ENCODE measurements around the gene RBP7.

RBP7 gene

DNA sequence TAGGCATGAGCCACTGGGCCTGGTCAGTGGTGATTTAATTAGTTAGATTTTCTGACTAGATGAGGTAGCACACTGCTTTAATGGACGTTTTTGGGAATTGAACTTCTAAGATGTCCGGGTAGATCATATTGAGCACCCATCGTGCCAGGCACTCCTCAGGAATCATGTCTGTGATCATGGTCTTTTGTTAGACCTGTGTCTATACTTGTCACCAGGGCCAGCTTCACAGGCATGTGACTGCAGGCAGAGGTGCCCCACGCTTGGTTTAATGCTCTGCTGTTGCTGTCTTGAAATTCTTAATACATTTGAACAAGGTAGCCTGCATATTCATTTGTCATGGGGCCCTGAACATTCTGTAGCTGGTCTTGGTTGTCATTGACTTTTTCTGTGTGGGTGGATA, 55.3 kb downstream of the RBP7 start:
- Histone ChIP-seq H3K4me3 (ENCODE audit: low read depth, low read length) (no peak overlapping the region), H3K27me3 (ENCODE audit: insufficient read depth, low read length) (no peaks in the 10 kb centered on the region), H2AFZ (ENCODE audit: low read length, unreplicated experiment) (no peak overlapping the region), H3K36me3 (ENCODE audit: insufficient read depth, low read length) (no peaks in the 10 kb centered on the region), H3K27ac (ENCODE audit: low read depth, low read length) (no peak overlapping the region), H3K4me1 (ENCODE audit: control insufficient read depth, insufficient read depth, low read length, unreplicated experiment) (peaks cover 13% of the 10 kb centered on the region), H3K79me2 (ENCODE audit: control insufficient read depth, insufficient read depth, low read length, unreplicated experiment) (peaks cover 32% of the 10 kb centered on the region)

DNA sequence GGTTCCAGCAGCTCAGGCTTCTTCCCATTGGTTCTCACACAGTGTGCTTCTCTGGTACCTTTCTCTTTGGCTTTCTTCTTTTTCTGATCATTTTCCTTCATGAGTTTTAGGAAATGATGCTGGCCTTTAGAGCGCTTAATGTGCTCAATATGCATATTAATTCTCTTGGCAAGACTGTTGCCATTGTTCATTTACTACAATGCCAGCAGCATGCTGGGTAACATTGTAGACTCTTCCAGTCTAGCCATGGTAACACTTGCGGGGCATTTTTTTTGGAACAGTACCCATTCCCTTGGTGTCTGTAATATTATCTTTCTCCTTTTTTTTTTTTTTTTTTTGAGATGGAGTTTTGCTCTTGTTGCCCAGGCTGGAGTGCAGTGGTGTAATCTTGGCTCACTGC, 57.4 kb downstream of the RBP7 start:
- Histone ChIP-seq H3K79me2 (ENCODE audit: control insufficient read depth, insufficient read depth, low read length, unreplicated experiment) (peaks cover 39% of the 10 kb centered on the region), H2AFZ (ENCODE audit: low read length, unreplicated experiment) (no peak overlapping the region), H3K36me3 (ENCODE audit: insufficient read depth, low read length) (no peaks in the 10 kb centered on the region), H3K27ac (ENCODE audit: low read depth, low read length) (no peak overlapping the region), H3K27me3 (ENCODE audit: insufficient read depth, low read length) (no peaks in the 10 kb centered on the region), H3K4me1 (ENCODE audit: control insufficient read depth, insufficient read depth, low read length, unreplicated experiment) (peaks cover 18% of the 10 kb centered on the region), H3K4me3 (ENCODE audit: low read depth, low read length) (no peak overlapping the region)

DNA sequence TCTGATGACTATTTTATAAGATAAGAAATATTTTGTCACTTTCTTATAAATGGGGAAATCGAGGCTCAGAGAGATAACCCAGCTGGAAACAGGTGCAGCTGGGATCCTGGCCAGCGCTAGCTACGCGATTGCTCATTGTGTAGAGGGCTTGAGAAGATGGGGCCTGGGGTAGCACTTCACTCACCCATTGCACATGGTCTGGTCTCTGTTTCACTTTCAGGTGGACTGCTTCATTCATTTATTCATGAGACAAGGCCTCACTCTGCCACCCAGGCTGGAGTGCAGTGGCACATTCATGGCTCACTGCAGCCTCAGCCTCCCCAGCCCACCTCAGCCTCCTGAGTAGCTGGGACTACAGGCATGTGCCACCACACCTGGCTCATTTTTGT, 59.6 kb downstream of the RBP7 start:
- Histone ChIP-seq H3K79me2 (ENCODE audit: control insufficient read depth, insufficient read depth, low read length, unreplicated experiment) (peaks cover 35% of the 10 kb centered on the region), H3K27me3 (ENCODE audit: insufficient read depth, low read length) (no peaks in the 10 kb centered on the region), H3K27ac (ENCODE audit: low read depth, low read length) (peak overlapping the region; percentile 82), H3K4me3 (ENCODE audit: low read depth, low read length) (no peak overlapping the region), H3K36me3 (ENCODE audit: insufficient read depth, low read length) (no peaks in the 10 kb centered on the region), H3K4me1 (ENCODE audit: control insufficient read depth, insufficient read depth, low read length, unreplicated experiment) (peaks cover 18% of the 10 kb centered on the region), H2AFZ (ENCODE audit: low read length, unreplicated experiment) (no peak overlapping the region)

DNA sequence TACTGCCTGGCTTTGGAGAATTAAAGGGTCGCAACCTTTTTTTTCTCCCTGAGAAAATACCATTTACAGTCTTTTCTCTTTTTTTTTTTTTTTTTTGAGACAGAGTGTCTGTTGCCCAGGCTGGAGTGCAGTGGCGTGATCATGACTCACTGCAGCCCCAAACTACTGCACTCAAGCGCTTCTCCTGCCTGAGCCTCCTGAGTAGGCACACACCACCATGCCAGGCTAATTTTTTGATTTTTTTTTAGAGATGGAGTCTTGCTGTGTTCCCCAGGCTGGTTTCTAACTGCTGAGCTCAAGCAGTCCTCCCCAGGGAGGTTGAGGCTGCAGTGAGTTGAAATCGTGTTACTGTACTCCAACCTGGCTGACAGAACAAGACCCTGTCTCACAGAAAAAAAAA, 60.3 kb downstream of the RBP7 start:
- H3K4me1 ChIP-seq (ENCODE audit: control insufficient read depth, insufficient read depth, low read length, unreplicated experiment): peaks cover 18% of the 10 kb centered on the region
- no peak overlapping the region for H3K27ac ChIP-seq (ENCODE audit: low read depth, low read length)
- no peaks in the 10 kb centered on the region for H3K36me3 ChIP-seq (ENCODE audit: insufficient read depth, low read length)
- H2AFZ ChIP-seq (ENCODE audit: low read length, unreplicated experiment): no peak overlapping the region
- no peak overlapping the region for H3K4me3 ChIP-seq (ENCODE audit: low read depth, low read length)
- no peaks in the 10 kb centered on the region for H3K27me3 ChIP-seq (ENCODE audit: insufficient read depth, low read length)
- peaks cover 33% of the 10 kb centered on the region for H3K79me2 ChIP-seq (ENCODE audit: control insufficient read depth, insufficient read depth, low read length, unreplicated experiment)

DNA sequence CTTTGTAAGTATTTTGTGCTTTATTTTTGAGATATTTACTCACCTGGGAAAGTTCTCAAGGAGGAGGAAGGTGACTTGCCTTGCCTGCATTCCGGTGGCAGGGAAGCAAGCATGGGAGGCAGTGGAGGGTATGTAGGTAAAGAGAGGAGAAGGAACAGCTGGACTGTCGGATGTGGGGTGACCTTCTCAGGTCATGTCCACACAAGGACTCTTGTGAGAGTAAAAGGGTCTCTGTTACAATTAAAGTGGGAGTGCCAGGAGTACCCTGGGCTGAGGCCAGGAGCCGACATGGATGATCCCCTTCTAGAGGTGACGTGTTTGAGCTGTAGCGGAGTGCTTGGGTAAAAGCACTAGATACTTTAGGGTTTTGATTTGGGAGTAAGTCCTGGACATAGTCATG, 60.8 kb downstream of the RBP7 start:
- Histone ChIP-seq H3K4me3 (ENCODE audit: low read depth, low read length) (no peak overlapping the region), H3K27ac (ENCODE audit: low read depth, low read length) (no peak overlapping the region), H2AFZ (ENCODE audit: low read length, unreplicated experiment) (no peak overlapping the region), H3K79me2 (ENCODE audit: control insufficient read depth, insufficient read depth, low read length, unreplicated experiment) (peaks cover 33% of the 10 kb centered on the region), H3K4me1 (ENCODE audit: control insufficient read depth, insufficient read depth, low read length, unreplicated experiment) (peaks cover 18% of the 10 kb centered on the region), H3K36me3 (ENCODE audit: insufficient read depth, low read length) (no peaks in the 10 kb centered on the region), H3K27me3 (ENCODE audit: insufficient read depth, low read length) (no peaks in the 10 kb centered on the region)

DNA sequence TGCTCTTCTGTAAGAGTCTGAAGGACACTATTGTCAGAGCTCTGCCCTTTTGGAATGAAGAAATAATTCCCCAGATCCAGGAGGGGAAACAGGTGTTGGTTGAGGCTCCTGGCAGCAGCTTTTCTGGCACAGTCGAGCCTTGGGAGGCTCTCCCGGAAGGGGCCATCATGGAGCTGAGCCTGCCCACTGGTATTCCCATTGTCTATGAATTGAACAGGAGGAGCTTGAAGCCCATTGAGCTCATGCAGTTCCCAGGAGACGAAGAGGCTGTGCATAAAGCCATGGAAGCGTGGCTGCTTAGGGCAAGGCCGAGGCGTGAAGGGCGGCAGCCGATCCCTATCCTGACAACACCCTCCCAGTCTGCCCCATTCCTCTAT, 62.3 kb downstream of the RBP7 start:
- H3K4me3 ChIP-seq (ENCODE audit: low read depth, low read length): no peak overlapping the region
- H3K36me3 ChIP-seq (ENCODE audit: insufficient read depth, low read length): no peaks in the 10 kb centered on the region
- H2AFZ ChIP-seq (ENCODE audit: low read length, unreplicated experiment): no peak overlapping the region
- H3K79me2 ChIP-seq (ENCODE audit: control insufficient read depth, insufficient read depth, low read length, unreplicated experiment): peaks cover 46% of the 10 kb centered on the region
- peaks cover 23% of the 10 kb centered on the region for H3K4me1 ChIP-seq (ENCODE audit: control insufficient read depth, insufficient read depth, low read length, unreplicated experiment)
- H3K27me3 ChIP-seq (ENCODE audit: insufficient read depth, low read length): no peaks in the 10 kb centered on the region
- H3K27ac ChIP-seq (ENCODE audit: low read depth, low read length): no peak overlapping the region

DNA sequence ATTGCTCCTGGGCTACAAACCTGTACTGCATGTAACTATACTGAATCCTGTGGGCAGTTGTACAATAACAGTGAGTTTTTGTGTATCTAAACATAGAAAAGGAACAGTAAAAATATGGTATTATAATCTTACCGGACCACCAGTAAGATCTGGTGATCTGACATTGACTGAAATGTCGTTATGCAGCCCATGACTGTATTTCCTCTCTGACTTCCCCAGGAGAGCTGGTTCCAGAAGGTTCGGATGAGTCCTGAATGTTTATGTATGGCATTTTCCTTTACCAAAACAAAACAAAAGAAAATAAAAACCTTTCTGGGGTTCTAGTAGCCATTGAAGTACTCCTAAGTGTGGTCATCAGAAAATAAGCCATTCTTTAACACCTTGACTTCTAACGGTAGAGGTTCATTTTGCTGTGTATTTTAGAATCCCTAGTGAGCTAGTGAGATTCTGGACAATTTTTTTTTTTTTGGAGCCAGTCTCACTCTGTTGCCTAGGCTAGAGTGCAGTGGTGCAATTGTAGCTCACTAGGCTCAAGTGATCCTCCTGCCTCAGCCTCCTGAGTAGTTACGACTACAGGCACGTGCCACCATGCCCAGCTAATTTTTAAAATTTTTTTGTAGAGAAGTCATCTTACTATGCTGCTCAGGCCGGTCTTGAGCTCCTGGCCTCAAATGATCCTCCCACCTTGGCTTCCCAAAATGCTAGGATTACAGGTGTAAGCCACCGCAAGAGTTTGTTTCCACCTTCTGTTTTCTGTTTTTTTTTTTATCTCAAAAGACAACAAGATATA, 63.5 kb downstream of the RBP7 start:
- Histone ChIP-seq H2AFZ (ENCODE audit: low read length, unreplicated experiment) (no peak overlapping the region), H3K27me3 (ENCODE audit: insufficient read depth, low read length) (no peaks in the 10 kb centered on the region), H3K4me1 (ENCODE audit: control insufficient read depth, insufficient read depth, low read length, unreplicated experiment) (peaks cover 33% of the 10 kb centered on the region), H3K79me2 (ENCODE audit: control insufficient read depth, insufficient read depth, low read length, unreplicated experiment) (peaks cover 54% of the 10 kb centered on the region), H3K4me3 (ENCODE audit: low read depth, low read length) (no peak overlapping the region), H3K27ac (ENCODE audit: low read depth, low read length) (no peak overlapping the region), H3K36me3 (ENCODE audit: insufficient read depth, low read length) (no peaks in the 10 kb centered on the region)

DNA sequence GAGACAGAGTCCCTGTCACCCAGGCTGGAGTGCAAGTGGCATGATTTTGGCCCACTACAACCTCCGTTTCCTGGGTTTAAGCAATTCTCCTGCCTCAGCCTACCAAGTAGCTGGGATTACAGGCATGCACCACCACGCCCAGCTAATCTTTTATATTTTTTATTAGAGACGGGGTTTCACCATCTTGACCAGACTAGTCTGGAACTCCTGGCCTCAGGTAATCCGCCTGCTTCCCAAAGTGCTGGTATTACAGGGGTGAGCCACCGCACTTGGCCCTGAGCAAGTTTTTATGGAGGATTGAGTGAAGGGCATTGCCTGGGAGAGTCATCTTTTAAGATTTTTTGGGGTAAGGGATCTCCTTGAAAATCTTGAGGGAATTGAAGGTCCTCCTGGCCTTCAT, 64.2 kb downstream of the RBP7 start:
- Histone ChIP-seq H3K27me3 (ENCODE audit: insufficient read depth, low read length) (no peaks in the 10 kb centered on the region), H3K79me2 (ENCODE audit: control insufficient read depth, insufficient read depth, low read length, unreplicated experiment) (peaks cover 57% of the 10 kb centered on the region), H3K4me1 (ENCODE audit: control insufficient read depth, insufficient read depth, low read length, unreplicated experiment) (peaks cover 35% of the 10 kb centered on the region), H3K36me3 (ENCODE audit: insufficient read depth, low read length) (no peaks in the 10 kb centered on the region), H3K27ac (ENCODE audit: low read depth, low read length) (no peak overlapping the region), H2AFZ (ENCODE audit: low read length, unreplicated experiment) (no peak overlapping the region), H3K4me3 (ENCODE audit: low read depth, low read length) (no peak overlapping the region)

DNA sequence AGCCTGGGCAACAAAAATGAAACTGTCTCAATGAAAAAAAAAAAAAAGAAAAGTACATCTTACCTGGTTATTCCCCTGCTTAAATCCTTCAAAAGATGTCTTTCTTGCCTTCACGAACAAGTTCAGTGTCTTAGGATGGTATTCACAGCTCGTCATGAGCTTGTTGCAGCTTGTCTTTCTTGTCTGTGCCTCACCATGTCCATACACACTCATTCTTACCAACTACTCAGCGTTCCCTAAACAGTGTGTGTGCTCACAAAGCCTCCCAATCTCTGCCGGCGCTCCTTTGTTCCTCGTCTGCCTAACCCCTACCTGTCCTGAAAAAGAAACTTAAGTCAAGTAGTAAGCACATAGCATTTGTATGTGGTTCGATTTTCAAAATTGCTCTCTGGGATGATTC, 66.8 kb downstream of the RBP7 start:
- Histone ChIP-seq H3K79me2 (ENCODE audit: control insufficient read depth, insufficient read depth, low read length, unreplicated experiment) (peaks cover 47% of the 10 kb centered on the region), H3K4me3 (ENCODE audit: low read depth, low read length) (no peak overlapping the region), H3K4me1 (ENCODE audit: control insufficient read depth, insufficient read depth, low read length, unreplicated experiment) (peaks cover 33% of the 10 kb centered on the region), H3K27ac (ENCODE audit: low read depth, low read length) (no peak overlapping the region), H3K36me3 (ENCODE audit: insufficient read depth, low read length) (no peaks in the 10 kb centered on the region), H3K27me3 (ENCODE audit: insufficient read depth, low read length) (no peaks in the 10 kb centered on the region), H2AFZ (ENCODE audit: low read length, unreplicated experiment) (no peak overlapping the region)

DNA sequence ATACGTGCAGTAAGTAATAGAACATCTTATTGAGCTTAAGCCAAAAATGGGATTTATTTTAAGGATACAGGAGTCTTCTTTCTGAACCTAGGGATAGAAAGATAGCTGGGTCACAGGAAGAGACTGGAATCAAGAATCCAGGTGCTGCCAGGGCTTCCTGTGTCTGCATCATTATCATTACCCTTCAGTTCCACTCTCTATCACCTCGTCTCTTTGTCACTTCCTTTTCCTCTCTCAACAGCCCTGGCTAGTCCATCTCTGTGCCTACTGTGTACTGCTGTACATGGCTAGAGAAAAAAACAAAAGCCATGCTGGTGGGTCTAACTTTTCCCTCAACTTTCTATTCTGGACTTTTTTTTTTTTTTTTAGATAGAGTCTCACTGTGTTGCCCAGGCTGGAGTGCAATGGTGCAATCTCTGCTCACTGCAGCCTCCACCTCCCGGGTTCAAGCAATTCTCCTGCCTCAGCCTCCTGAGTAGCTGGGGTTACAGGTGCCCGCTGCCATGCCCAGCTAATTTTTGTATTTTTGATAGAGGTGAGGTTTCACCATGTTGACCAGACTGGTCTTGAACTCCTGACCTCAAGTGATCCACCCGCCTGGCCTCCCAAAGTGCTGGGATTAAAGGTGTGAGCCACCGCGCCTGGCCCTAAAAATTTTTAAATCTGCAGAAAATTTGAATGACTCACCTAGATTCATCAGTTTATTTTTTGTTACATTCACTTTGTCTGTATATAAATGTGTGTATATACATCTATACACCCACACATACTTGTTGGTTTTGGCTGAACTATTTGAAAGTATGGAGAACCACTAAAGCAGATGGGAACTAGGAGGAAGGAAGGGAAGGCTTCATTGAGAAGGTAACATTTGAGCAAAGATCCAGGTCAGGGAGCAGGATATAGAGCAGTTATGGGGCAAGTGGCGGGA, 67.7 kb downstream of the RBP7 start:
- H2AFZ ChIP-seq (ENCODE audit: low read length, unreplicated experiment): no peak overlapping the region
- H3K79me2 ChIP-seq (ENCODE audit: control insufficient read depth, insufficient read depth, low read length, unreplicated experiment): peaks cover 46% of the 10 kb centered on the region
- H3K36me3 ChIP-seq (ENCODE audit: insufficient read depth, low read length): no peaks in the 10 kb centered on the region
- no peaks in the 10 kb centered on the region for H3K27me3 ChIP-seq (ENCODE audit: insufficient read depth, low read length)
- H3K4me3 ChIP-seq (ENCODE audit: low read depth, low read length): no peak overlapping the region
- H3K4me1 ChIP-seq (ENCODE audit: control insufficient read depth, insufficient read depth, low read length, unreplicated experiment): peaks cover 33% of the 10 kb centered on the region
- no peak overlapping the region for H3K27ac ChIP-seq (ENCODE audit: low read depth, low read length)

DNA sequence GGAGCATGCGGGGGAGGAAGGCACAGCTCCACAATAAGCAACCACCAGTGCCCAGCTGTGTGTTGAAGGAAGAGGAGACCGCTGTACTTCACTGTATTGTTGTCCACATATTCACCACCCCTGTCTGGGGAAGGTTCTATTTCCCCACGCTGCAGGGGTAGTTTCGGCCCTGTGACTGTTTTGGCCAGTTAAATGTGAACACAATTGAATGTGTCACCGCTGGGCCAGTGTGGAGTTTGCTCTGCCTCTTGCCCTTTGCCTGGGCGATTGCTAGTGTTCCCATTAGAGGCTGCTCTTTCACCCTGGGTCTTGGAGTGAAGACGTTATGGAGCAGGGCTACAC, 68.3 kb downstream of the RBP7 start:
- H3K36me3 ChIP-seq (ENCODE audit: insufficient read depth, low read length): no peaks in the 10 kb centered on the region
- H2AFZ ChIP-seq (ENCODE audit: low read length, unreplicated experiment): no peak overlapping the region
- no peak overlapping the region for H3K4me3 ChIP-seq (ENCODE audit: low read depth, low read length)
- H3K27ac ChIP-seq (ENCODE audit: low read depth, low read length): no peak overlapping the region
- peaks cover 43% of the 10 kb centered on the region for H3K79me2 ChIP-seq (ENCODE audit: control insufficient read depth, insufficient read depth, low read length, unreplicated experiment)
- peaks cover 33% of the 10 kb centered on the region for H3K4me1 ChIP-seq (ENCODE audit: control insufficient read depth, insufficient read depth, low read length, unreplicated experiment)
- H3K27me3 ChIP-seq (ENCODE audit: insufficient read depth, low read length): no peaks in the 10 kb centered on the region
